ENCODE results near the gene CREBRF. TPM values are rescaled to one million over a fixed set of nuclear protein-coding genes. Genes with fewer than 3 reads are reported as not detected.
"Not testable (repeated sequence)": the region's sequence is repeated elsewhere in the genome, so short reads cannot be mapped to it uniquely, and the experiment has no call there.

CREBRF gene
- total RNA-seq, 2 experiments from 2014 or later, result 8.7 to 10.0 TPM

GRCh38 chr5:173093606-173094005 is 37.5 kb downstream of the CREBRF start:
- ChIA-PET CTCF (no interaction called here), POLR2A (no interaction called here)
- no peaks in the 10 kb centered on the region for H3K4me1 Mint-ChIP-seq (ENCODE audit: low read depth)
- no peak overlapping the region for H3K27ac Mint-ChIP-seq
- H3K4me3 Mint-ChIP-seq, result no peak overlapping the region
- no peak for DNase-seq
- no peak for ATAC-seq
- no peaks in the 10 kb centered on the region for H3K9me3 Mint-ChIP-seq (ENCODE audit: insufficient read depth)
- H3K27me3 Mint-ChIP-seq (ENCODE audit: low read depth), result no peaks in the 10 kb centered on the region
- peaks cover 4% of the 10 kb centered on the region for H3K36me3 Mint-ChIP-seq (ENCODE audit: low read depth)

GRCh38 chr5:173094012-173094661 is 38.0 kb downstream of the CREBRF start:
- H3K4me1 Mint-ChIP-seq (ENCODE audit: low read depth), result no peaks in the 10 kb centered on the region
- ChIA-PET CTCF (no interaction called here), POLR2A (no interaction called here)
- no peak for ATAC-seq
- H3K27ac Mint-ChIP-seq, result no peak overlapping the region
- peaks cover 2% of the 10 kb centered on the region for H3K36me3 Mint-ChIP-seq (ENCODE audit: low read depth)
- H3K27me3 Mint-ChIP-seq (ENCODE audit: low read depth), result no peaks in the 10 kb centered on the region
- no peak for DNase-seq
- H3K4me3 Mint-ChIP-seq, result no peak overlapping the region
- no peaks in the 10 kb centered on the region for H3K9me3 Mint-ChIP-seq (ENCODE audit: insufficient read depth)

- CTCF ChIA-PET, result no interaction called here
- H3K36me3 Mint-ChIP-seq (ENCODE audit: low read depth), result peaks cover 15% of the 10 kb centered on the region
- DNase-seq (no peak), ATAC-seq (peak; percentile 19)
- H3K27me3 Mint-ChIP-seq (ENCODE audit: low read depth), result no peaks in the 10 kb centered on the region
- H3K9me3 Mint-ChIP-seq (ENCODE audit: insufficient read depth), result no peaks in the 10 kb centered on the region
- POLR2A ChIA-PET, result interaction anchor here (0.6 kb wide), 1 partner anchor 46 kb away, joined by 3 read pairs; no protein-coding TSS in a partner anchor
- H3K27ac Mint-ChIP-seq, result no peak overlapping the region
- no peak overlapping the region for H3K4me3 Mint-ChIP-seq
- peaks cover 2% of the 10 kb centered on the region for H3K4me1 Mint-ChIP-seq (ENCODE audit: low read depth)
These were observed 42.6 kb downstream of the CREBRF start for GRCh38 chr5:173098787-173099186.

GRCh38 chr5:173099461-173099860 is 43.3 kb downstream of the CREBRF start:
- peaks cover 2% of the 10 kb centered on the region for H3K4me1 Mint-ChIP-seq (ENCODE audit: low read depth)
- peaks cover 15% of the 10 kb centered on the region for H3K36me3 Mint-ChIP-seq (ENCODE audit: low read depth)
- CTCF ChIA-PET, result no interaction called here
- H3K27me3 Mint-ChIP-seq (ENCODE audit: low read depth), result no peaks in the 10 kb centered on the region
- no peak overlapping the region for H3K27ac Mint-ChIP-seq
- ATAC-seq (no peak), DNase-seq (no peak)
- H3K9me3 Mint-ChIP-seq (ENCODE audit: insufficient read depth), result no peaks in the 10 kb centered on the region
- H3K4me3 Mint-ChIP-seq, result no peak overlapping the region
- POLR2A ChIA-PET, result no interaction called here

- H3K27ac Mint-ChIP-seq, result no peak overlapping the region
- H3K9me3 Mint-ChIP-seq (ENCODE audit: insufficient read depth), result no peaks in the 10 kb centered on the region
- CTCF ChIA-PET, result no interaction called here
- ATAC-seq (no peak), DNase-seq (no peak)
- peaks cover 15% of the 10 kb centered on the region for H3K36me3 Mint-ChIP-seq (ENCODE audit: low read depth)
- H3K4me1 Mint-ChIP-seq (ENCODE audit: low read depth), result peaks cover 2% of the 10 kb centered on the region
- no peaks in the 10 kb centered on the region for H3K27me3 Mint-ChIP-seq (ENCODE audit: low read depth)
- no peak overlapping the region for H3K4me3 Mint-ChIP-seq
- POLR2A ChIA-PET, result interaction anchor here (1.4 kb wide), 1 partner anchor 10 kb away, joined by 3 read pairs; no protein-coding TSS in a partner anchor
These were observed 45.1 kb downstream of the CREBRF start for GRCh38 chr5:173101245-173101644.

DNA sequence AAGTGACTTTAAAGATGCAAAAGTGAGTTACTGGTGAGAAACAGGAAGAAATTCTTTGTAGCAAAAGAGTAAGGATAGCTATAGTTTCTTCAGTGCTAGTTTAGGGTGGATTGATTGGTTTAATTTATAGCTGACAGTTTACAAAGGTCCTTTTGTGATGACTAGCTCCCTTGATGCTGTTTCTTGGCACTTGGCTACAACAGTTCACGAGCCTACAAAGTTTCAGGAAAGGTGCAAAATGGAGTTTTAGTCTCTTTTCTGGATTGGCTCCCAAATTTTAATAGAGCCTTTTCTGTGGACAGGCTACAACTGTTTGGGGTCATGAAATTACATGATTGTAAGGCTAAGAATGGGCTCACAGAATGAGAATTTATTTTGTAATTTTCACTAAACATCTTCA is 47.3 kb downstream of the CREBRF start:
- Mint-ChIP-seq H3K9me3 (ENCODE audit: insufficient read depth) (no peaks in the 10 kb centered on the region), H3K36me3 (ENCODE audit: low read depth) (peaks cover 15% of the 10 kb centered on the region), H3K27me3 (ENCODE audit: low read depth) (no peaks in the 10 kb centered on the region), H3K4me3 (no peak overlapping the region), H3K27ac (no peak overlapping the region), H3K4me1 (ENCODE audit: low read depth) (peaks cover 2% of the 10 kb centered on the region)
- CTCF ChIA-PET, result interaction anchor here (0.9 kb wide), 1 partner anchor 41 kb away, joined by 3 read pairs; no protein-coding TSS in a partner anchor
- DNase-seq (no peak), ATAC-seq (no peak)
- POLR2A ChIA-PET, result no interaction called here

- H3K4me1 Mint-ChIP-seq (ENCODE audit: low read depth), result peaks cover 15% of the 10 kb centered on the region
These were observed 52.8 kb downstream of the CREBRF start for GRCh38 chr5:173108914-173109313.

GRCh38 chr5:173114536-173114935 is 58.4 kb downstream of the CREBRF start:
- no peak overlapping the region for H3K27ac Mint-ChIP-seq
- H3K4me3 Mint-ChIP-seq, result no peak overlapping the region
- peaks cover 12% of the 10 kb centered on the region for H3K4me1 Mint-ChIP-seq (ENCODE audit: low read depth)
- no peaks in the 10 kb centered on the region for H3K9me3 Mint-ChIP-seq (ENCODE audit: insufficient read depth)
- CTCF ChIA-PET, result no interaction called here
- POLR2A ChIA-PET, result no interaction called here
- DNase-seq (no peak), ATAC-seq (no peak)
- H3K36me3 Mint-ChIP-seq (ENCODE audit: low read depth), result peaks cover 16% of the 10 kb centered on the region
- H3K27me3 Mint-ChIP-seq (ENCODE audit: low read depth), result no peaks in the 10 kb centered on the region

More at GRCh38 chr5:173108914-173109313, 52.8 kb downstream of the CREBRF start:
- ChIA-PET POLR2A (interaction anchor here (3.2 kb wide), 1 partner anchor 52 kb away, joined by 10 read pairs; no protein-coding TSS in a partner anchor), CTCF (no interaction called here)
- no peak overlapping the region for H3K4me3 Mint-ChIP-seq
- peaks cover 15% of the 10 kb centered on the region for H3K36me3 Mint-ChIP-seq (ENCODE audit: low read depth)
- ATAC-seq (no peak), DNase-seq (no peak)
- H3K27ac Mint-ChIP-seq, result peak overlapping the region; percentile 15
- no peaks in the 10 kb centered on the region for H3K9me3 Mint-ChIP-seq (ENCODE audit: insufficient read depth)
- no peaks in the 10 kb centered on the region for H3K27me3 Mint-ChIP-seq (ENCODE audit: low read depth)

DNA sequence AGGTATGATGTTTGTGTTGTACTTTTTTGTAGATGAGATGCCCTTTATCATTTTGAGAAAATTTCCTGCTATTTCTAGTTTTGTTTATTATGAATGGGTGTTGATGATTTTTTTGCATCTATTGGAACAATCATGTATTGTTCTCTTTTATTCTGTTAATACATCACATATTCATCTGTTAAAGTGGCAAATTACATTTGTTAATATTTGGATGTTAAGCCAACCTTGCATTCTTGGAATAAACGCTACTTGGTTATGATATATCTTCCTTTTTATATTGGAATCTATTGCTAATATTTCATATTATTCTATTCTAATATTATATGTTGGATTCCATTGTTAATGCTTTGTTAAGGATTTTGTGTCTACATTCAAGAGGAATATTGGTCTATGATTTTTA is 63.6 kb downstream of the CREBRF start:
- Mint-ChIP-seq H3K4me1 (ENCODE audit: low read depth) (no peaks in the 10 kb centered on the region), H3K27ac (no peak overlapping the region), H3K27me3 (ENCODE audit: low read depth) (no peaks in the 10 kb centered on the region), H3K4me3 (no peak overlapping the region), H3K9me3 (ENCODE audit: insufficient read depth) (peaks cover 5% of the 10 kb centered on the region), H3K36me3 (ENCODE audit: low read depth) (peaks cover 12% of the 10 kb centered on the region)
- CTCF ChIA-PET, result no interaction called here
- no peak for DNase-seq
- POLR2A ChIA-PET, result interaction anchor here (0.6 kb wide), 1 partner anchor 33 kb away, joined by 3 read pairs; no protein-coding TSS in a partner anchor
- no peak for ATAC-seq

DNA sequence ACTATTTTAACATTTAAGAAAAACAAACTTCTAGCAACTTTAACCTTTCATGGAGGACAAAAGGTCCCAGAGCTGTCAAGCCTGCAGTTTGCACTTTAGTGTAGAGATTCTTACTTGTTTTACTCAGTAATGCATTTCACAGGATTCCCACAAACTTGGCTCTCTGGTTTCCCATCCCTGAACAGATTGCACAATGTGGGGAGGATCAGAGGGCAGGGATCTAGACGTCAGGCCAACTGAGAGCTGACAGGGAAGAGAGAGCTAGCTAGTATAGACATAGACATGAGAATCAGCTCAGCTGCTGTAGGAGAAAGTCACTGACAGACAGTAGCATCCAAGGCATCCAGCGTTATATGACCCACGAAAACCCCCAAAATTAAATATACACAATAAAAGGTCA is 67.3 kb downstream of the CREBRF start:
- Mint-ChIP-seq H3K36me3 (ENCODE audit: low read depth) (peaks cover 16% of the 10 kb centered on the region), H3K27ac (no peak overlapping the region), H3K27me3 (ENCODE audit: low read depth) (no peaks in the 10 kb centered on the region), H3K4me1 (ENCODE audit: low read depth) (no peaks in the 10 kb centered on the region), H3K4me3 (no peak overlapping the region), H3K9me3 (ENCODE audit: insufficient read depth) (peaks cover 5% of the 10 kb centered on the region)
- POLR2A ChIA-PET, result no interaction called here
- ATAC-seq (no peak), DNase-seq (no peak)
- CTCF ChIA-PET, result no interaction called here

DNA sequence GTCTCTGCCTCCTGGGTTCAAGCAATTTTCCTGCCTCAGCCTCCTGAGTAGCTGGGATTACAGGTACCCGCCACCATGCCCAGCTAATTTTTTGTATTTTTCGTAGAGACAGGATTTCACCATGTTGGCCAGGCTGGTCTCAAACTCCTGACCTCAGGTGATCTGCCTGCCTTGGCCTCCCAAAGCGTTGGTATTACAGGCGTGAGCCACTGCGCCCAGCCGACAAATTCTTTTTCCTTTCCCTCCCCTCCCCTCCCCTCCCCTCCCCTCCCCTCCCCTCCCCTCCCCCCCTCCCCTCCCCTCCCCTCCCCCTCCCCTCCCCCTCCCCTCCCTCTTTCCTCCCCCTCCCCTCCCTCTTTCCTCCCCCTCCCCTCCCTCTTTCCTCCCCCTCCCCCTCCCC is 76.0 kb downstream of the CREBRF start:
- H3K9me3 Mint-ChIP-seq (ENCODE audit: insufficient read depth); H3K36me3 Mint-ChIP-seq (ENCODE audit: low read depth); H3K27me3 Mint-ChIP-seq (ENCODE audit: low read depth); H3K4me1 Mint-ChIP-seq (ENCODE audit: low read depth); H3K27ac Mint-ChIP-seq; ATAC-seq; DNase-seq; H3K4me3 Mint-ChIP-seq; POLR2A ChIA-PET: not testable (repeated sequence)
- CTCF ChIA-PET, result interaction anchor here (1.9 kb wide), 1 partner anchor 13 kb away, joined by 4 read pairs; no protein-coding TSS in a partner anchor

- H3K9me3 Mint-ChIP-seq (ENCODE audit: insufficient read depth), result no peaks in the 10 kb centered on the region
- H3K4me1 Mint-ChIP-seq (ENCODE audit: low read depth), result no peaks in the 10 kb centered on the region
- no peaks in the 10 kb centered on the region for H3K27me3 Mint-ChIP-seq (ENCODE audit: low read depth)
- no peak overlapping the region for H3K27ac Mint-ChIP-seq
- no peak for DNase-seq
- ChIA-PET POLR2A (interaction anchor here (0.8 kb wide), 1 partner anchor 155 kb away, joined by 3 read pairs; no protein-coding TSS in a partner anchor), CTCF (no interaction called here)
- no peaks in the 10 kb centered on the region for H3K36me3 Mint-ChIP-seq (ENCODE audit: low read depth)
- H3K4me3 Mint-ChIP-seq, result no peak overlapping the region
- ATAC-seq, result no peak
These were observed 82.6 kb downstream of the CREBRF start for GRCh38 chr5:173138707-173139106.
